HUES48 (cell line): ENCODE results near the gene PTPRO.

ENCODE experiments used
- H3K27ac ChIP-seq: one replicate; pipeline ENCODE4 v1.7.0; 2013; ENCODE audit warnings: low read depth, low read length, inconsistent platforms
- H3K27me3 ChIP-seq: 2 replicates; pipeline ENCODE4 v1.6.1; 2013; ENCODE audit warnings: mild to moderate bottlenecking, low read length; ENCODE audit not compliant: control insufficient read depth, insufficient read depth
- H3K36me3 ChIP-seq: 2 replicates; pipeline ENCODE4 v1.6.1; 2013; ENCODE audit warnings: low read length; ENCODE audit not compliant: control insufficient read depth, insufficient read depth
- H3K4me1 ChIP-seq: 2 replicates; pipeline ENCODE4 v1.6.1; 2013; ENCODE audit warnings: mild to moderate bottlenecking, low read length; ENCODE audit not compliant: control insufficient read depth, insufficient read depth
- H3K4me3 ChIP-seq: 2 replicates; pipeline ENCODE4 v1.5.1; 2013; ENCODE audit warnings: mild to moderate bottlenecking, low read depth, low read length
- H3K9ac ChIP-seq: 2 replicates; pipeline ENCODE4 v1.6.1; 2013; ENCODE audit warnings: mild to moderate bottlenecking, low read depth, low read length, moderate library complexity
- H3K9me3 ChIP-seq: 2 replicates; pipeline ENCODE4 v1.6.1; 2013; ENCODE audit warnings: low read length; ENCODE audit not compliant: control insufficient read depth, insufficient read depth

PTPRO gene

GRCh38 chr12:15583804-15584203 is 261.5 kb downstream of the PTPRO start:
- H3K4me3 ChIP-seq: no peak overlapping the region
- H3K9ac ChIP-seq: no peak overlapping the region
- 0 out of 2 replicates have a peak, but pooled peaks cover 3% of the 10 kb centered on the region for H3K4me1 ChIP-seq
- H3K36me3 ChIP-seq: no peaks in the 10 kb centered on the region
- no peak overlapping the region for H3K27ac ChIP-seq
- no peaks in the 10 kb centered on the region for H3K27me3 ChIP-seq
- 0 out of 2 replicates have a peak, but pooled peaks cover 4% of the 10 kb centered on the region for H3K9me3 ChIP-seq

DNA sequence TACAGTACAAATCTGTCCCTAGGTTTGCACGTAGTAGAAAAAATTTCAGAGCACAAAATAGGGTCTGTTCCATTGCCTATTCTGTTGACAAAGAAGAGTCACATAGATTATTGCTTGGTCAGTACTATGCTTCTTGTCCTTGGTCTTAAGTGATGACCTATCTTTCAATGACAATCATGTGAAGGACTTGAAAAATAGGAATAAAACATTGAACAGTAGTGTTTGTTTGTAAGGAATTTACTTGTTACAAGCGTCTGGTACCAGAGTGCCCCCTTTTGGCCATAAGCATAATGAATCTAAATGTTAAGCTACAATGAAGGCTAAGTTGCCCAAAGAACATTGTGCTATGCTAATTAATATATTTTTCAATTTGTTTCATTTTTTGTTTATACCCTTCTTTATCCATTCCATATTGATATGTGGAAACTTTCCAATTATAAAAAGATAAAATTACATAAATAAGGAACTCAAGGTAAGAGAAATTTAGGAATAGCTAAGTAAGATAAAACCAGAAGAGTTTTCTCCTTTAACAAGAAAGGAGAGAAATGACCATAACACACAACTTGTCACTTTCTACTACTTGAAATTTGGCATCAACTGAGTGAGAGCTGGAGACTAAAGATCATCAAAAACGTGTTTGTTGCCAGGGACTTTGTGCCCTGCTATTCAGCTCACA is 262.2 kb downstream of the PTPRO start:
- Histone ChIP-seq H3K27ac (no peak overlapping the region), H3K4me3 (no peak overlapping the region), H3K9ac (no peak overlapping the region), H3K36me3 (no peaks in the 10 kb centered on the region), H3K27me3 (no peaks in the 10 kb centered on the region), H3K9me3 (0 out of 2 replicates have a peak, but pooled peaks cover 4% of the 10 kb centered on the region), H3K4me1 (0 out of 2 replicates have a peak, but pooled peaks cover 3% of the 10 kb centered on the region)

DNA sequence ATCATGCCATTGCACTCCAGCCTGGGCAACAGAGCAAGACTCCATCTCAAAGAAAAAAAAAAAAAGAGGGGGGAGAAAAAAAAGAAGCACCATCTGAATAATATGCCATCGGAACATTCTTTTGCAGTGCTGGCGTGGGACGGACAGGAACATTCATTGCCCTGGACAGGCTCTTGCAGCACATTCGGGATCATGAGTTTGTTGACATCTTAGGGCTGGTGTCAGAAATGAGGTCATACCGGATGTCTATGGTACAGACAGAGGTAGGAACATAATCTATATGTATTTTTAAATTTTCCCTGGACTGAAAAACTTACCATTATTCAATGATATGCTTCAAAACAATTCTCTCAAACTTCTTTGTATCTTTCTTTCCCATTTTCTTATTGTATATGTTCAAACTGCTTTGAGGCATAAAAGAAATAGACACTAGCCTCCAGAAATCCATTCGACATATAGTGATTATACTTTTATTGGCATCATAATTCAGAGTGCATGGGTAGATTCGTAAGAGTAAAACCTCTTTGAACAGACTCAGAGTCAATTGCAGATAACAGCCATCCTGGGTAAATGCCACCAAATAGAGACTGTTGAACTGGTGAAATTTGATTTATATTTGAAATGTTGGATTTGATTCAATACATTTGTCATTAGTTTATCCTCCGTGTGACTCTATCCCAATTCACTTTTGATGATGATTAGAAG is 267.2 kb downstream of the PTPRO start:
- Histone ChIP-seq H3K9me3 (no peaks in the 10 kb centered on the region), H3K27me3 (peaks cover 4% of the 10 kb centered on the region; the same call in 1 of the 2 replicates), H3K4me3 (no peak overlapping the region), H3K4me1 (0 out of 2 replicates have a peak, but pooled peaks cover 3% of the 10 kb centered on the region), H3K36me3 (no peaks in the 10 kb centered on the region), H3K27ac (no peak overlapping the region), H3K9ac (no peak overlapping the region)

DNA sequence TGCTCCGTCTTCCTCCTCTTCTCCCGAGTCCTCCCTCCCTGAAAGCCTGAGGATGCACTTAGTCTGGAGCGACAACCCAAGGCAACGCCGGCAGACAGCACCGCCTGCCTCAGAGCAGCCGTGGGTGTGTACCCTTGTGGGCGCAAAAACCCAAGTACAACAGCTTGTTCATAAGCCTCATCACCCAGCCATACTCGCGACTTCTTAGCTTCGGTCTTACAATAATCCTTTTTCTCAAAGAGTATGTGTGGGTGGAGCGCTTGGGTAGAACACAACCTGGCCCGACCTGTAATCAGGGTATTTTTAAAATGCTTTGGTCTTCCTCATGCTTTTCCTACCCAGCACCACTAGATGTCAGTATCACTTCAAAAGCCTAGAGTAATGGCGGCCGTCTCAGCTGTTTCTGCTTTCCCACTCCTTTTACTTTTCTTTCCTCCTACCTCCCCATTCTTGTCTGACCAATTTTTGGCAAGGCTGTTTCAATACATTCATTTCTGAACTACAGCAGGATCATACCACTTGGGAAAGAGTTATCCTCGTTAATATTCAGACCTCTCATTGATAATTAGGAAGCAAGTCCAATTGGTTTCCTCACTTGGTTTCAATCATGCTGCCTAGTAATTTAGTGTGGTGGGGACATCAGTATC is 268.0 kb downstream of the PTPRO start:
- Histone ChIP-seq H3K27me3 (peaks cover 4% of the 10 kb centered on the region; the same call in 1 of the 2 replicates), H3K36me3 (no peaks in the 10 kb centered on the region), H3K9ac (no peak overlapping the region; the same call in 1 of the 2 replicates), H3K27ac (no peak overlapping the region), H3K4me1 (0 out of 2 replicates have a peak, but pooled peaks cover 3% of the 10 kb centered on the region), H3K9me3 (no peaks in the 10 kb centered on the region), H3K4me3 (peak overlapping the region; percentile 62)

GRCh38 chr12:15591811-15592210 is 269.5 kb downstream of the PTPRO start:
- peaks cover 4% of the 10 kb centered on the region; the same call in 1 of the 2 replicates for H3K27me3 ChIP-seq
- no peaks in the 10 kb centered on the region for H3K36me3 ChIP-seq
- 0 out of 2 replicates have a peak, but pooled peaks cover 3% of the 10 kb centered on the region for H3K4me1 ChIP-seq
- no peak overlapping the region for H3K4me3 ChIP-seq
- H3K27ac ChIP-seq: no peak overlapping the region
- no peaks in the 10 kb centered on the region for H3K9me3 ChIP-seq
- no peak overlapping the region for H3K9ac ChIP-seq

DNA sequence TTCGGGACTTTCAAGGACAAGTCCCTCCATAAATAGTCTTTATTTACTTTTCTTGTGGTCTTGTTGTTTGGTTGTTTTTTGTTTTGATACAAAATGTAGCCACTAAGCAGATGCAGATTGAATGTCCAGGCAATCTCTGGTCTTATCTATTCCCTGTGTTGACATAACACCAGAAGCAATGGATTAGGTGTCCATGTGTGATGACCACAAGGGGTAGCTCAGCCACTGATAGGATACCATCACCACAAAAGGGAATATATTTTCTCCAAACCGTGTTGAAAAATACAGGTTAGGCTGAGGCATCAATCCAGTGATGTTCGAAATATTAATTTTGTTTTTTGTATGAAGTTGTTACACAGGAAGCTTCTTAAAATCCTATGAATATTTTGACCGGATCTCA is 270.6 kb downstream of the PTPRO start:
- H3K4me1 ChIP-seq: 0 out of 2 replicates have a peak, but pooled peaks cover 3% of the 10 kb centered on the region
- H3K27ac ChIP-seq: no peak overlapping the region

GRCh38 chr12:15596174-15596573 is 273.9 kb downstream of the PTPRO start:
- Histone ChIP-seq H3K4me3 (no peak overlapping the region), H3K4me1 (no peaks in the 10 kb centered on the region), H3K27ac (no peak overlapping the region)

More for the DNA sequence above, 270.6 kb downstream of the PTPRO start:
- H3K9ac ChIP-seq: no peak overlapping the region
- no peak overlapping the region for H3K4me3 ChIP-seq
- peaks cover 4% of the 10 kb centered on the region; the same call in 1 of the 2 replicates for H3K27me3 ChIP-seq
- no peaks in the 10 kb centered on the region for H3K9me3 ChIP-seq
- H3K36me3 ChIP-seq: no peaks in the 10 kb centered on the region

DNA sequence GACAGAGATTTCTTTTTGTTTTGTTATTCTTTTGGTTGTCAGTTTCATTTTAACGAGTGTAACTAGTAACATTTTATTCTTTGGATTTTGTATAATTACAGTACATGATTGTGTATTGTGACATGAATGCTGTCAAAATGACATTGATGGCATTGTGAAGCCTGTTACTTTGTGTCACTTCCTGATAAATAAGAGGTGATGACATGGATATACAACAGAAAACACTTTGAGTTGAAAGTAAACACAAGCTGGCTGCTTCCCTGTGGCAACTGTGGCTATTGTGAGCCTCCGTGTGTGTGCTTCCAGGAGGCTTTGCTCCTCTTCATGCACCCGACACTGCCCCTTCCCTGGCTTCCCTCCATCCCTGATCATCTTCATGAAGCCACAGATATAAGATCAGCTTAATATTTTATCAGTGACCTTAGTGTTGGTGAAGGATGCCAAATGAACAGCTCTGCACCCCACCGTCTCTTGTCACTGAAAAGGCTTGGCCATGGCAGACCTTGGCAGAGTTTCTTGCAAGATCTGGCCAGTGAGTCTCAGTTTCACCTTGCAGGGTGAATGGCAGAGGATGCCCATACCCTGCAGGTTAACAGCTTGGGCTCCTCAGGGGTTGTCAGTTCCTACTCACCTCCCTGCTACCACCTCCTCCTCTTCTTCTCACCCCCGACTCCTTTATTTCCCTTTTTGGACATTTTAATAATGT is 275.0 kb downstream of the PTPRO start:
- Histone ChIP-seq H3K9ac (no peak overlapping the region), H3K4me3 (no peak overlapping the region), H3K36me3 (no peaks in the 10 kb centered on the region), H3K27me3 (no peaks in the 10 kb centered on the region), H3K4me1 (no peaks in the 10 kb centered on the region), H3K27ac (no peak overlapping the region), H3K9me3 (no peaks in the 10 kb centered on the region)

More at GRCh38 chr12:15596174-15596573, 273.9 kb downstream of the PTPRO start:
- no peaks in the 10 kb centered on the region for H3K27me3 ChIP-seq
- no peaks in the 10 kb centered on the region for H3K9me3 ChIP-seq
- H3K9ac ChIP-seq: no peak overlapping the region
- H3K36me3 ChIP-seq: no peaks in the 10 kb centered on the region

GRCh38 chr12:15599266-15600037 is 277.1 kb downstream of the PTPRO start:
- no peaks in the 10 kb centered on the region for H3K4me1 ChIP-seq
- no peak overlapping the region for H3K27ac ChIP-seq
- no peak overlapping the region for H3K9ac ChIP-seq
- H3K27me3 ChIP-seq: no peaks in the 10 kb centered on the region
- H3K9me3 ChIP-seq: no peaks in the 10 kb centered on the region
- no peaks in the 10 kb centered on the region for H3K36me3 ChIP-seq
- no peak overlapping the region for H3K4me3 ChIP-seq
